NOMO-1 treated with dmso at 0.1 percent for 144 hours (cell line): Measurements from ENCODE around the gene FAH.
A peak's percentile ranks its signal among the peaks of the same experiment; 100 is the strongest.
"Not testable (repeated sequence)": the region's sequence is repeated elsewhere in the genome, so short reads cannot be mapped to it uniquely, and the experiment has no call there.

ENCODE experiments used
- DNase-seq: peaks from one replicate; lab custom pipeline; 2025; ENCODE audit not compliant: unreplicated experiment; lab: John Stamatoyannopoulos, UW

The FAH gene

GRCh38 chr15:80152896-80153876 lies at the start of gene FAH:
Gene FAH (plus strand): TSS chr15:80152999. CDS start chr15:80153055, 56 bp downstream.
- peak; percentile 55 for DNase-seq

- no peak for DNase-seq
Measured at GRCh38 chr15:80105193-80105592, 47.6 kb upstream of the FAH start.

GRCh38 chr15:80105595-80105994 lies 47.2 kb upstream of the FAH start:
- DNase-seq = no peak

- DNase-seq = no peak
Measured at GRCh38 chr15:80106051-80106450, 46.7 kb upstream of the FAH start.

GRCh38 chr15:80107204-80107603 lies 45.6 kb upstream of the FAH start:
- DNase-seq = no peak

DNA sequence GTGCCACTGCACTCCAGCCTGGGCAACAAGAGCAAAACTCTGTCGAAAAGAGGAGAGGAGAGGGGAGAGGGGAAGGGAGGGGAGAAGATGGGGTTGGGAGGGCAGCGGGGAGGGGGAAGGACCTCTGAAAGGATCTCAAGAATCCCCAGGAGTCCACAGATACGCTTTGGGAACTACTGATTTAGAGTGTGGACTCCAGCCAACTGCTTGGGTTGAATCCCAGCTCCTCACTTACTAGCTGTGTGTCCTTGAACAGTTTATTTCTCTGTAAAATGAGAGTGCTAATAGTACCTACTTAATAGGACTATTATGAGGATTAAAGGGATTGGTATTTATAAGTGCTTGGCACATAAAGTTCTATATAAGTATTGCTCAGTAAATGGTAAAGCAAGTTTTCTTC lies 45.0 kb upstream of the FAH start:
- DNase-seq = no peak

GRCh38 chr15:80109388-80109787 lies 43.4 kb upstream of the FAH start:
- DNase-seq = no peak

DNA sequence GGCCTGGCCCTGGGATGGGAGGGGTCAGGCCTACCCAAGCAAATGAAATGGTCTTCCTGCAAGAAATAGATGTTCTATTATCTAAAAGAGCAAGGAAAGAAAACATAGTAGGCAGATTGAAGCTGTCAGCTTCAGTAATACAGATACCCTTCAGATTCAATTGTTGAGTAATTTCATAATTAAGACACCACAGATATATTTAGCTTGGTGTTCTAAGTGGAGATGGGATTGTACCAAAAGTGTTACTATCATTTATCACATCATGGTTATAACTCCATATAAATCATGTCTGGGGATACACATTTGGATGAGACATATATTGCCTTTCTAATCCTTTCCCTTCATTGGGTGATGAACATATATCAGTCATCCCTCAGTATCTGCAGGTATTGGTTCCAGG lies 41.9 kb upstream of the FAH start:
- DNase-seq = no peak

DNA sequence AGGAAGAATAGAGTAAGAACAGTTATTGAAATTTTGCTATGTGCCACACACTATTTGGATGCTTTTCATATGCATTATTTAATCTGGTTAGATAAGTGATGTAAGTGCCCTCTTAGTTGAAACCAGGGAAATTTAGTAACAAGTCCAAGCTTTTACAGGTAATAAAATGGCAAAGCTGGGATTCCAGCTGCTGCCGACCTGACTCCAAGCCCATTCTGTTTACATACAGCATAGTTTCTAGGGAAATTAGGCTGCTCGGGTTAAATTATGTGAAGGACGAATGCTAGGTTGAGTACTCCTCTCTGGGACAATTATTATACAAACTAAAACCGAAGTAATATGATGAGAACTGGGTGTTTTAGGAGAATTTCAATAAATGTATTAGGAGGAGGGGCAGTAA lies 38.7 kb upstream of the FAH start:
- DNase-seq = no peak

GRCh38 chr15:80115021-80115420 lies 37.8 kb upstream of the FAH start:
- DNase-seq = no peak

- no peak for DNase-seq
Measured at GRCh38 chr15:80118956-80119355, 33.8 kb upstream of the FAH start.

GRCh38 chr15:80120636-80121035 lies 32.2 kb upstream of the FAH start:
- no peak for DNase-seq

DNA sequence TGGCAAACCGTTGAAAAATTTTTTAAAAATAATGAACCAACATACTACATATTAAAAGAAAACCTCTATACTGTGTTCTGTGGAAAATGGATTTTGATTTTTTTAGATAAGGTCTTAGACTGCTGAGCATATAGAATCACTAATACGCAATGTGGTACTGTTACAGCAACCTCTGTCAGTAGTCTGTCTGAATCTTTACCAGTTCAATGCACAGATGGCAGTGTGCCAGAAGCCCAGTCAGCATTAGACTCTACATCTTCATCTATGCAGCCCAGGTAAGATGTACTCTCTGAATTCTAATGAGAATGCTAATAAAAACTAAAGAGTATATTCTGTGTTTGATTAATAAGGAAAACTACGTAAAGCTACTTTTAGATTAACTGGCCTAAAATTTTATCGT lies 31.3 kb upstream of the FAH start:
- DNase-seq = no peak

- no peak for DNase-seq
Measured at GRCh38 chr15:80123034-80123433, 29.8 kb upstream of the FAH start.

DNA sequence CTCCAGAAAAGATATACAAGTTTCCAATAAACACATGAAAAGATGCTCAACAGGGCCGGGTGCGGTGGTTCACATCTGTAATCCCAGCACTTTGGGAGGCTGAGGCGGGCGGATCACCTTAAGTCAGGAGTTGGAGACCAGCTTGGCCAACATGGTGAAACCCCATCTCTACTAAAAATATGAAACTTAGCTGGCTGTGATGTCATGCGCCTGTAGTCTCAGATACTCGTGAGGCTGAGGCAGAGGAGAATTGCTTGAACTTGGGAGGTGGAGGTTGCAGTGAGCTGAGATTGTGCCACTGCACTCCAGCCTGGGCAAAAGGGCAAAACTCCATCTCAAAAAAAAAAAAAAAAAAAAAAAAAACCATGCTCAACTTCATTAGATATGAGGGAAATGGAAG lies 25.5 kb upstream of the FAH start:
- not testable (repeated sequence) for DNase-seq

GRCh38 chr15:80127911-80128310 lies 24.9 kb upstream of the FAH start:
- no peak for DNase-seq

DNA sequence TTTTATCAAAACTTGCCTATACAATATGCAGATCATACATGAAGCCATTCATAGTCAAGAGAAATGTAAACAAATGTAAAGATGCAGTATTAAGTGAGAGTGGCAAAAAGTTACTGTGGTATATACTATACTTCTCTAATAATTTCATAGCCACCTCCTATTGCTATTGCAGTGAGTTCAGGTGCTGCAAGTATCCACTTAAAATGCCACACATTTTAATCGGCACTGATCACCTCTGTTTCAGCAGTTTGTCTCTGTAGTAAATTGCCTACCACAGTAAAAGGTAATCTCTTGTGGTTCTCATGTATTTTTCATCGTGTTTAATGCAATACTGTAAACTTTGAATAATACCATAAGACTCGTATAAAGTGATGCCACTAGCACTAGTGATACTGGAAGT lies 20.4 kb upstream of the FAH start:
- no peak for DNase-seq

GRCh38 chr15:80136854-80137253 lies 15.9 kb upstream of the FAH start:
- DNase-seq = no peak

GRCh38 chr15:80138961-80139360 lies 13.8 kb upstream of the FAH start:
- no peak for DNase-seq

DNA sequence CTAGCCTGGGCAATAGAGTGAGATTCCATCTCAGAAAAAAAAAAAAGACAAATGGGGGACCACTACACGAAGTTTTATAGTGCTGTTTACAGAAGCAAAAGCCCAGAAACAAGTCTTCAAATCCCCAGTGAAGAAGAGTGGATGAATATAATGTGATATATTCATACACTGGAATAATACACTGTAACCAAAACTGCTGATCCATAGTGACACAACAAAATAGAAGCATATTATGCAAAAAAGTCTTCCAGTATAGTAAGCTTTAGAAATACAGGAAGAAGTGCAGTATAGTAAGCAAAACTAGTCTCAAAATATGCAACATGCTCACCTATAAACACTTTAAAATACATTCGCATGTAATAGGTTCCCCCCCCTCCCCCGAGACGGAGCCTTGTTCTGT lies 11.9 kb upstream of the FAH start:
- no peak for DNase-seq

DNA sequence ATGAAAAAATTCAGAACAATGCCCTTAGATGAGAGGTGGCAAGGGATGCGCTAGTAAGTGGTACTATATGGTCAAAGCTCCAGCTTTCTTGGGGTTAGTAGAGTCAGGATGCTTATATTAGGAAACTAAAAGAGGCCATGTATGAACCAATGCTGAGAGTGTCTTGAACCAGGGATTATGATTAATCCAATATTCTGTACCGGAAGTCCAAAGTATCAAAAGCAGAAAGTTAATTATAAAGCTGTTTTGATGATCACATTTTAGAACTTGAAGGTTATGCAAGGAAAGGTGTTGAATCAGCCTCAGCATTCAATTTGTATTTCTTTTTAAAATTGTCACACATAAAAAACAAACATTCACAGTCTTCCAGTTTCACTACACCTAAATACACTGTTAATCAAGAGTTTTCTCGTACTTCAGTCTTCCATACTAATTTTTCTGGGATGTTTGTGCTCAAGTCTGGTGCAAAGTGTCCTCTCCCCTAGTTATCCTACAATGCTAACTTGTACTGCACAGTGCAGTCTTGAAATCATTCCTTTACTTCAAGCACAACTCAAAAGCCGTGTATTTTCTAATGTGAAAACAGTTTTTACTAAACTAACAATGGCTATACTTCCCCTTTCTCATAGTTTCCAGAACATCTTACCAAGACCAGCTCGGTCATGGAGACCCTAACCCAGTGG lies 10.7 kb upstream of the FAH start:
- no peak for DNase-seq

- no peak for DNase-seq
Measured at GRCh38 chr15:80142646-80143045, 10.2 kb upstream of the FAH start.
